ENCODE data around the gene XCL2. TPM values are rescaled to one million over a fixed set of nuclear protein-coding genes. Genes with fewer than 3 reads are reported as not detected.

Gene XCL2
- total and polyA plus RNA-seq, 5 donors, result 0.60 TPM; not detected in 4

- Histone ChIP-seq H3K27ac (ENCODE audit: low read length) (no peak overlapping the region), H3K9me3 (ENCODE audit: control insufficient read depth, low read length) (no peaks in the 10 kb centered on the region)
- no peak for ATAC-seq
Observed at GRCh38 chr1:168498159-168498631, 45.6 kb downstream of the XCL2 start.

GRCh38 chr1:168497376-168497950, 46.3 kb downstream of the XCL2 start:
- H3K9me3 ChIP-seq (ENCODE audit: control insufficient read depth, low read length), result no peaks in the 10 kb centered on the region
- intact Hi-C loops (cut with DNase I), result no loop called here
- H3K27ac ChIP-seq (ENCODE audit: low read length), result no peak overlapping the region
- peaks cover 2% of the 10 kb centered on the region for H3K4me1 ChIP-seq (ENCODE audit: control insufficient read depth, insufficient read depth, low read length)
- WGBS, result 84% methylated on average over 3 of the region's 3 CpGs
- H3K27me3 ChIP-seq (ENCODE audit: control insufficient read depth, insufficient read depth), result no peaks in the 10 kb centered on the region
- DNase-seq (no peak), ATAC-seq (no peak)
- H3K4me3 ChIP-seq (ENCODE audit: low read length), result no peak overlapping the region

More at GRCh38 chr1:168498159-168498631, 45.6 kb downstream of the XCL2 start:
- Histone ChIP-seq H3K27me3 (ENCODE audit: control insufficient read depth, insufficient read depth) (no peaks in the 10 kb centered on the region), H3K4me3 (ENCODE audit: low read length) (no peak overlapping the region), H3K4me1 (ENCODE audit: control insufficient read depth, insufficient read depth, low read length) (peaks cover 2% of the 10 kb centered on the region)
- WGBS, result 25% methylated on average over 2 of the region's 2 CpGs
- intact Hi-C loops (cut with DNase I), result no loop called here
- no peak for DNase-seq

GRCh38 chr1:168491527-168492164, 52.2 kb downstream of the XCL2 start:
- no peaks in the 10 kb centered on the region for H3K4me1 ChIP-seq (ENCODE audit: control insufficient read depth, insufficient read depth, low read length)
- H3K9me3 ChIP-seq (ENCODE audit: control insufficient read depth, low read length), result no peaks in the 10 kb centered on the region
- 47% methylated on average over 1 of the region's 1 CpG for WGBS
- H3K27me3 ChIP-seq (ENCODE audit: control insufficient read depth, insufficient read depth), result no peaks in the 10 kb centered on the region
- DNase-seq (no peak), ATAC-seq (no peak)
- no peak overlapping the region for H3K27ac ChIP-seq (ENCODE audit: low read length)
- intact Hi-C loops (cut with DNase I), result no loop called here
- no peak overlapping the region for H3K4me3 ChIP-seq (ENCODE audit: low read length)

Other genes with a start within 250 kb of the XCL2 start
- gene XCL1, start 32.6 kb upstream of the XCL2 start, total RNA-seq, result under 1 TPM in 1 of 4 donors, not detected in 3; 0.38 TPM
- 0.23 TPM for gene XCL1, start 32.6 kb upstream of the XCL2 start, polyA plus RNA-seq
- 100 to 1,000 TPM in 3 of 4 donors, 10 to 100 TPM in 1; 77.0 to 151 (median 119) TPM for gene DPT, start 185.2 kb upstream of the XCL2 start, total RNA-seq
- 77.0 TPM for gene DPT, start 185.2 kb upstream of the XCL2 start, polyA plus RNA-seq

Data from right cardiac atrium (tissue), 5 donors.